ENCODE results near the gene MRPL21. TPM values are rescaled to one million over a fixed set of nuclear protein-coding genes. Genes with fewer than 3 reads are reported as not detected.

MRPL21 gene
- total and polyA plus RNA-seq, 9 of the 15 experiments (the other 6 are each of a cell fraction or from before 2014, with no cell fraction given) = 196 to 618 (median 232) TPM

DNA sequence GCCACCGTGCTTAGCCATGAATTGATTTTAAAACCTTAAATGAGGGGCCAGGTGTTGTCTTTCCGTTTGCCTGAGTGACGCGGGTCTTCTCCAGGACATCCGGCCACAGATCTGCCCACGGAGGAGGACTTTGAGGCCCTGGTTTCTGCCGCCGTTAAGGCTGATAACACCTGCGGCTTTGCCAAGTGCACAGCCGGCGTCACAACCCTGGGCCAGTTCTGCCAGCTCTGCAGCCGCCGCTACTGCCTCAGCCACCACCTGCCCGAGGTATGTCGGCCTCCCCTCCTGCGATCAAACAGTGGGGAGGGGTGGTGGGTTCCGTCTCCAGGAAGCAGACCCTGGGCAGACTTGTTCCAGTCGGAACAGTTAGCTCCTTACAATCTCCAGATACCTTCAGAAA, 34.5 kb upstream of the MRPL21 start:
- Histone ChIP-seq H3K4me2 (ENCODE audit: insufficient read depth, low read length) (no peak overlapping the region), H4K20me1 (replicated peaks; ENCODE audit: control insufficient read depth, insufficient read depth, low read length) (0 out of 2 replicates have a peak, but pooled peaks cover 2% of the 10 kb centered on the region), H3K79me2 (ENCODE audit: control insufficient read depth, insufficient read depth, low read length) (no peaks in the 10 kb centered on the region), H3K9ac (ENCODE audit: insufficient read depth in 1 of 2, low read depth in 2 of 2, low read length in 2 of 2) (no peak overlapping the region), H3K9me3 (replicated peaks; ENCODE audit: control insufficient read depth, insufficient read depth, low read depth, low read length) (no peaks in the 10 kb centered on the region), H3K27ac (ENCODE audit: extremely low read depth, low read depth, low read length) (no peak overlapping the region), H3K9me1 (ENCODE audit: control insufficient read depth, insufficient read depth, low read length) (no peaks in the 10 kb centered on the region), H2AFZ (ENCODE audit: low read depth, low read length) (no peak overlapping the region), H3K4me3 (no peak overlapping the region), H3K27me3 (ENCODE audit: control insufficient read depth in 2 of 2, insufficient read depth in 2 of 2, low read length in 2 of 2) (no peaks in the 10 kb centered on the region), H3K36me3 (ENCODE audit: control insufficient read depth, insufficient read depth, low read length) (peaks cover 67% of the 10 kb centered on the region; the same call in 2 of the 3 replicates), H3K4me1 (replicated peaks in 1 of 2; ENCODE audit: control insufficient read depth in 2 of 2, insufficient read depth in 2 of 2, low read length in 2 of 2) (peaks cover 0 to 6% of the 10 kb centered on the region in 2 experiments; a peak in 1 of 5 replicates)
- intact Hi-C loops (cut with micrococcal nuclease) (no loop called here), in situ Hi-C loops (cut with MboI) (no loop called here)
- ATAC-seq (no peak), FAIRE-seq (no peak), DNase-seq (ENCODE audit: extremely low read depth in 1 of 4, low spot score in 3 of 4) (no peak)
- no peak for TF ChIP-seq KDM1A (IDR thresholded peaks at IDR 0.05)
- no peak for TF ChIP-seq ZNF324 (CRISPR knock-in tag; IDR thresholded peaks at IDR 0.05)
- no peak for TF ChIP-seq ZNF253 (CRISPR knock-in tag; conservative IDR thresholded peaks at IDR 0.05)
- no peak for TF ChIP-seq FOXP1 (CRISPR knock-in tag; IDR thresholded peaks at IDR 0.05)
- no peak for TF ChIP-seq HDAC3 (IDR thresholded peaks at IDR 0.05; ENCODE audit: borderline replicate concordance, partially characterized antibody)
- TF ChIP-seq, protein P1, sequence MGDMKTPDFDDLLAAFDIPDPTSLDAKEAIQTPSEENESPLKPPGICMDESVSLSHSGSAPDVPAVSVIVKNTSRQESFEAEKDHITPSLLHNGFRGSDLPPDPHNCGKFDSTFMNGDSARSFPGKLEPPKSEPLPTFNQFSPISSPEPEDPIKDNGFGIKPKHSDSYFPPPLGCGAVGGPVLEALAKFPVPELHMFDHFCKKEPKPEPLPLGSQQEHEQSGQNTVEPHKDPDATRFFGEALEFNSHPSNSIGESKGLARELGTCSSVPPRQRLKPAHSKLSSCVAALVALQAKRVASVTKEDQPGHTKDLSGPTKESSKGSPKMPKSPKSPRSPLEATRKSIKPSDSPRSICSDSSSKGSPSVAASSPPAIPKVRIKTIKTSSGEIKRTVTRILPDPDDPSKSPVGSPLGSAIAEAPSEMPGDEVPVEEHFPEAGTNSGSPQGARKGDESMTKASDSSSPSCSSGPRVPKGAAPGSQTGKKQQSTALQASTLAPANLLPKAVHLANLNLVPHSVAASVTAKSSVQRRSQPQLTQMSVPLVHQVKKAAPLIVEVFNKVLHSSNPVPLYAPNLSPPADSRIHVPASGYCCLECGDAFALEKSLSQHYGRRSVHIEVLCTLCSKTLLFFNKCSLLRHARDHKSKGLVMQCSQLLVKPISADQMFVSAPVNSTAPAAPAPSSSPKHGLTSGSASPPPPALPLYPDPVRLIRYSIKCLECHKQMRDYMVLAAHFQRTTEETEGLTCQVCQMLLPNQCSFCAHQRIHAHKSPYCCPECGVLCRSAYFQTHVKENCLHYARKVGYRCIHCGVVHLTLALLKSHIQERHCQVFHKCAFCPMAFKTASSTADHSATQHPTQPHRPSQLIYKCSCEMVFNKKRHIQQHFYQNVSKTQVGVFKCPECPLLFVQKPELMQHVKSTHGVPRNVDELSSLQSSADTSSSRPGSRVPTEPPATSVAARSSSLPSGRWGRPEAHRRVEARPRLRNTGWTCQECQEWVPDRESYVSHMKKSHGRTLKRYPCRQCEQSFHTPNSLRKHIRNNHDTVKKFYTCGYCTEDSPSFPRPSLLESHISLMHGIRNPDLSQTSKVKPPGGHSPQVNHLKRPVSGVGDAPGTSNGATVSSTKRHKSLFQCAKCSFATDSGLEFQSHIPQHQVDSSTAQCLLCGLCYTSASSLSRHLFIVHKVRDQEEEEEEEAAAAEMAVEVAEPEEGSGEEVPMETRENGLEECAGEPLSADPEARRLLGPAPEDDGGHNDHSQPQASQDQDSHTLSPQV (IDR thresholded peaks at IDR 0.05) = no peak
- no peak for TF ChIP-seq ZBTB8A (IDR thresholded peaks at IDR 0.05; ENCODE audit: partially characterized antibody)
- no peak for TF ChIP-seq BDP1 (IDR thresholded peaks at IDR 0.05; ENCODE audit: insufficient read depth, insufficient read length)
- TF ChIP-seq MAFK (IDR thresholded peaks at IDR 0.05; ENCODE audit: low read length) = no peak
- TF ChIP-seq ZNF24 (IDR thresholded peaks at IDR 0.05) = no peak
- WGBS (ENCODE audit: insufficient coverage, low coverage, missing lambda C conversion rate) = 92% methylated on average over 18 of the region's 18 CpGs
- no TSS peak for BruUV-seq (replicated peaks)
- ChIA-PET CTCF (ENCODE audit: low intra/inter-chr PET ratio) (no interaction called here), POLR2A (interaction anchor here (1.0 kb wide), 1 partner anchor 17 kb away, joined by 7 read pairs; no protein-coding TSS in a partner anchor)

All from K562 (cell line).